Measurements from ENCODE around the gene ZNF524. TPM values are rescaled to one million over a fixed set of nuclear protein-coding genes. Genes with fewer than 3 reads are reported as not detected.
A peak's percentile ranks its signal among the peaks of the same experiment; 100 is the strongest.
"Not testable (repeated sequence)": the region's sequence is repeated elsewhere in the genome, so short reads cannot be mapped to it uniquely, and the experiment has no call there.

The ZNF524 gene
- total RNA-seq, 2 donors from 2014 or later: 17.7 to 25.8 TPM

GRCh38 chr19:55554302-55554701 is 45.8 kb upstream of the ZNF524 start:
- DNase-seq (ENCODE audit: low spot score): no peak
- no peak for TF ChIP-seq CTCF (IDR thresholded peaks at IDR 0.05)
- Histone ChIP-seq H3K27ac (no peak overlapping the region), H3K9me3 (no peaks in the 10 kb centered on the region), H3K36me3 (no peaks in the 10 kb centered on the region), H3K4me1 (peaks cover 0 to 11% of the 10 kb centered on the region in 2 donors), H3K27me3 (no peaks in the 10 kb centered on the region), H3K4me3 (no peak overlapping the region)

GRCh38 chr19:55554741-55555152 is 45.3 kb upstream of the ZNF524 start:
- Histone ChIP-seq H3K9me3 (no peaks in the 10 kb centered on the region), H3K27ac (no peak overlapping the region), H3K4me1 (peaks cover 0 to 7% of the 10 kb centered on the region in 2 donors), H3K4me3 (no peak overlapping the region), H3K27me3 (no peaks in the 10 kb centered on the region), H3K36me3 (no peaks in the 10 kb centered on the region)
- no peak for TF ChIP-seq CTCF (IDR thresholded peaks at IDR 0.05)
- DNase-seq (ENCODE audit: low spot score): no peak

GRCh38 chr19:55559684-55560083 is 40.4 kb upstream of the ZNF524 start:
- no peak for DNase-seq (ENCODE audit: low spot score)
- H3K36me3 ChIP-seq: no peaks in the 10 kb centered on the region
- TF ChIP-seq CTCF (IDR thresholded peaks at IDR 0.05): no peak
- H3K4me3 ChIP-seq: no peak overlapping the region
- H3K27ac ChIP-seq: no peak overlapping the region
- H3K9me3 ChIP-seq: no peaks in the 10 kb centered on the region
- H3K4me1 ChIP-seq: no peaks in the 10 kb centered on the region
- no peaks in the 10 kb centered on the region for H3K27me3 ChIP-seq

GRCh38 chr19:55563261-55563690 is 36.8 kb upstream of the ZNF524 start:
- H3K9me3 ChIP-seq: no peaks in the 10 kb centered on the region
- H3K4me1 ChIP-seq: no peaks in the 10 kb centered on the region
- H3K27ac ChIP-seq: peak overlapping the region; percentile 83 to 90
- no peak for TF ChIP-seq CTCF (IDR thresholded peaks at IDR 0.05)
- no peak for DNase-seq (ENCODE audit: low spot score)
- no peaks in the 10 kb centered on the region for H3K36me3 ChIP-seq
- no peaks in the 10 kb centered on the region for H3K27me3 ChIP-seq
- H3K4me3 ChIP-seq: peak overlapping the region; percentile 34 to 39

GRCh38 chr19:55566823-55567222 is 33.3 kb upstream of the ZNF524 start:
- DNase-seq (ENCODE audit: low spot score): no peak
- H3K27me3 ChIP-seq: no peaks in the 10 kb centered on the region
- no peak overlapping the region for H3K4me3 ChIP-seq
- TF ChIP-seq CTCF (IDR thresholded peaks at IDR 0.05): no peak
- H3K27ac ChIP-seq: no peak overlapping the region
- H3K4me1 ChIP-seq: no peaks in the 10 kb centered on the region
- H3K36me3 ChIP-seq: no peaks in the 10 kb centered on the region
- no peaks in the 10 kb centered on the region for H3K9me3 ChIP-seq

- H3K9me3 ChIP-seq: no peaks in the 10 kb centered on the region
- no peak overlapping the region for H3K4me3 ChIP-seq
- DNase-seq (ENCODE audit: low spot score): no peak
- no peak for TF ChIP-seq CTCF (IDR thresholded peaks at IDR 0.05)
- no peaks in the 10 kb centered on the region for H3K36me3 ChIP-seq
- no peaks in the 10 kb centered on the region for H3K4me1 ChIP-seq
- H3K27ac ChIP-seq: no peak overlapping the region
- H3K27me3 ChIP-seq: no peaks in the 10 kb centered on the region
These were observed 32.3 kb upstream of the ZNF524 start for GRCh38 chr19:55567708-55568328.

- not testable (repeated sequence) for H3K36me3 ChIP-seq; H3K27me3 ChIP-seq; H3K27ac ChIP-seq; H3K9me3 ChIP-seq; H3K4me1 ChIP-seq; H3K4me3 ChIP-seq; DNase-seq (ENCODE audit: low spot score)
These were observed 30.6 kb upstream of the ZNF524 start for GRCh38 chr19:55569477-55569876.

GRCh38 chr19:55573929-55574328 is 26.2 kb upstream of the ZNF524 start:
- not testable (repeated sequence) for DNase-seq (ENCODE audit: low spot score); H3K27ac ChIP-seq; H3K4me1 ChIP-seq; H3K27me3 ChIP-seq; H3K9me3 ChIP-seq; H3K4me3 ChIP-seq
- peaks cover 10% of the 10 kb centered on the region for H3K36me3 ChIP-seq
